Inferior parietal cortex (tissue), 1 donor: Measurements from ENCODE around the gene THADA.
"Not testable (repeated sequence)": the region's sequence is repeated elsewhere in the genome, so short reads cannot be mapped to it uniquely, and the experiment has no call there.

Source experiments
- DNase-seq: peaks from one replicate; pipeline ENCODE4 v3.0.0-alpha.2; 2016; ENCODE audit errors: extremely low spot score

The THADA gene

GRCh38 chr2:43595603-43596412 is at the start of gene THADA:
Gene THADA (minus strand): TSS chr2:43596038. CDS start chr2:43592392, 3,646 bp downstream.
- DNase-seq, result peak; percentile 99

GRCh38 chr2:43643680-43644079 is 47.8 kb upstream of the THADA start:
- no peak for DNase-seq

GRCh38 chr2:43642363-43642762 is 46.5 kb upstream of the THADA start:
- no peak for DNase-seq

- peak; percentile 68 for DNase-seq
Observed at GRCh38 chr2:43637030-43637803, 41.4 kb upstream of the THADA start, which contains the start of gene PLEKHH2. Gene PLEKHH2 (plus strand): TSS chr2:43637260. CDS start chr2:43644674, 7,414 bp downstream.

- no peak for DNase-seq
Observed at GRCh38 chr2:43636621-43637020, 40.8 kb upstream of the THADA start.

- not testable (repeated sequence) for DNase-seq
Observed at GRCh38 chr2:43636153-43636552, 40.3 kb upstream of the THADA start.

GRCh38 chr2:43634604-43635306 is 38.9 kb upstream of the THADA start:
- peak; percentile 22 for DNase-seq

- no peak for DNase-seq
Observed at GRCh38 chr2:43631618-43632317, 35.9 kb upstream of the THADA start.

- DNase-seq, result no peak
Observed at GRCh38 chr2:43622931-43623451, 27.2 kb upstream of the THADA start.

- DNase-seq, result no peak
Observed at GRCh38 chr2:43619511-43619910, 23.7 kb upstream of the THADA start.

- DNase-seq, result no peak
Observed at GRCh38 chr2:43616967-43617680, 21.3 kb upstream of the THADA start.

- no peak for DNase-seq
Observed at GRCh38 chr2:43612944-43613343, 17.1 kb upstream of the THADA start.

- peak; percentile 84 for DNase-seq
Observed at GRCh38 chr2:43611987-43612894, 16.4 kb upstream of the THADA start.

- DNase-seq, result no peak
Observed at GRCh38 chr2:43610361-43610760, 14.5 kb upstream of the THADA start.

GRCh38 chr2:43609290-43609918 is 13.6 kb upstream of the THADA start:
- peak; percentile 70 for DNase-seq

- no peak for DNase-seq
Observed at GRCh38 chr2:43605851-43606250, 10.0 kb upstream of the THADA start.

- peak; percentile 50 for DNase-seq
Observed at GRCh38 chr2:43605079-43605655, 9.3 kb upstream of the THADA start.

GRCh38 chr2:43604674-43605073 is 8.8 kb upstream of the THADA start:
- no peak for DNase-seq

GRCh38 chr2:43600596-43600995 is 4.8 kb upstream of the THADA start:
- not testable (repeated sequence) for DNase-seq
